Uterus (tissue), 4 donors: ENCODE measurements around the gene PASK. TPM values are rescaled to one million over a fixed set of nuclear protein-coding genes. Genes with fewer than 3 reads are reported as not detected.

ENCODE experiments used
- DNase-seq, 2 donors: peaks; one replicate each; pipeline ENCODE4 v3.0.0-alpha.2; 2019 to 2020
- H3K27ac ChIP-seq, 2 donors: fragments of 200-600 bp; sonication (generic); 1 replicate in 1 of 2; 2 replicates in 1 of 2; pipeline ENCODE4 v1.5.1; 2016 to 2018
- H3K27me3 ChIP-seq, 2 donors: fragments of 200-600 bp; sonication (generic); one replicate each; pipeline ENCODE4 v1.5.1; 2018 to 2019; ENCODE audit warnings: control low read depth in 1 of 2
- H3K36me3 ChIP-seq, 2 donors: fragments of 200-600 bp; sonication (generic); one replicate each; pipeline ENCODE4 v1.5.1; 2019; ENCODE audit warnings: control low read depth in 1 of 2
- H3K4me1 ChIP-seq, 2 donors: fragments of 200-600 bp; sonication (generic); one replicate each; pipeline ENCODE4 v1.5.1; 2018 to 2019; ENCODE audit warnings: control low read depth in 1 of 2
- H3K4me3 ChIP-seq, 2 donors: fragments of 200-600 bp; sonication (generic); 1 replicate in 1 of 2; 2 replicates in 1 of 2; pipeline ENCODE4 v1.5.1; 2018 to 2019; ENCODE audit warnings: mild to moderate bottlenecking in 1 of 2
- H3K9me3 ChIP-seq, 2 donors: fragments of 200-600 bp; sonication (generic); one replicate each; pipeline ENCODE4 v1.5.1; 2019; ENCODE audit warnings: control low read depth in 1 of 2
- POLR2A ChIP-seq, 2 donors: fragments of 450-650 bp; IDR thresholded peaks; one replicate each; pipeline ENCODE4 v1.6.1; 2016; ENCODE audit warnings: antibody characterized with exemption in 2 of 2, mild to moderate bottlenecking in 1 of 2, moderate library complexity in 1 of 2
- intact Hi-C: fragments of 100-400 bp; cut with DNase I; formaldehyde crosslinking; loops from one replicate; pipeline ENCODE4 v1.15.1; 2023; ENCODE audit warnings: low total_unique reads
- total RNA-seq, 4 donors: library from RNA; depleted of rRNA in 3 of 4; stranded (reverse); fragments of >200 nt in 3 of 4; gene quantifications; one replicate each; pipeline versions ENCODE4 v1.1.0 to v1.2.4, GENCODE V29; 2014 to 2023
- TF ChIP-seq, protein P1 (sequence below), 4 experiments: fragments of 200-600 bp in 2 of 4; fragments of 450-650 bp in 2 of 4; sonication (generic) in 2 of 4; IDR thresholded peaks; one replicate each; pipeline ENCODE4 v1.5.1; 2016 to 2019; ENCODE audit warnings: antibody characterized with exemption in 4 of 4, mild to moderate bottlenecking in 2 of 4, moderate library complexity in 1 of 4
- donor health status: DM: yes; HTN: yes; CAD: no.

Gene PASK
- total RNA-seq, 4 donors from 2014 or later: 7.4 to 16.0 (median 13.3) TPM

DNA sequence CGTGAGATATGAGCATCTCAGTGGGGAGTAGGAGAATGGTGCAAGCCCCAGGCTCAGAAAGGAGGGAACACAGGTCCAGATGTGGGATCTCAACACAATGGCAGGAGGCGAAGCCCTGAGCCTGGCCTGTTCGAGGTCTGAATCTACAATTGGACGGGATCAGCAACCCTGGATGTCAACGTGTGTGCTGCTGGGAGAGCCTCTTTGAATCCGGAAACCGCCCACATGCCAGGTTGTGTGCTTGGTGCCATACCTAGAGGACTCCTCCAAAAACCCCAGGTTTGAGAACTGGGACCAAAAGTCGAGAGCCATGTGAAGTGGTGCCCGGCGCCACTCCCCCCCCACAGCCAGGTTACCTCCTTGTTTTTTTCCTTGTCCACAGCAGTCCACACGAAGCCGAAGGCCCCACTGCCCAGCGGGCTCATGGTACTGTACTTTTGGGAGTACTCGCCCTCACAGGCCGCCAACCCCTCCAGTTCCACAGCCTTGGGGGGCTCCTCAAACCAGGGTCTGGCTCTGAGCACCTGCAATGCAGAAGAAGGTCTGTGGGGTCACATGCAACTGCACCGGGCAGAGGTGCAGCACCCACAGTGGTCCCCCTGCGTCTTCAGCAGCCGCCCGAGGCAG lies 26.8 kb downstream of the PASK start:
- no peak overlapping the region for H3K27ac ChIP-seq
- no peaks in the 10 kb centered on the region for H3K9me3 ChIP-seq
- no peak for DNase-seq
- H3K4me3 ChIP-seq: no peak overlapping the region
- no peaks in the 10 kb centered on the region for H3K27me3 ChIP-seq
- no peaks in the 10 kb centered on the region for H3K36me3 ChIP-seq
- H3K4me1 ChIP-seq: no peaks in the 10 kb centered on the region
- TF ChIP-seq POLR2A (IDR thresholded peaks at IDR 0.05): no peak
- TF ChIP-seq, protein P1, sequence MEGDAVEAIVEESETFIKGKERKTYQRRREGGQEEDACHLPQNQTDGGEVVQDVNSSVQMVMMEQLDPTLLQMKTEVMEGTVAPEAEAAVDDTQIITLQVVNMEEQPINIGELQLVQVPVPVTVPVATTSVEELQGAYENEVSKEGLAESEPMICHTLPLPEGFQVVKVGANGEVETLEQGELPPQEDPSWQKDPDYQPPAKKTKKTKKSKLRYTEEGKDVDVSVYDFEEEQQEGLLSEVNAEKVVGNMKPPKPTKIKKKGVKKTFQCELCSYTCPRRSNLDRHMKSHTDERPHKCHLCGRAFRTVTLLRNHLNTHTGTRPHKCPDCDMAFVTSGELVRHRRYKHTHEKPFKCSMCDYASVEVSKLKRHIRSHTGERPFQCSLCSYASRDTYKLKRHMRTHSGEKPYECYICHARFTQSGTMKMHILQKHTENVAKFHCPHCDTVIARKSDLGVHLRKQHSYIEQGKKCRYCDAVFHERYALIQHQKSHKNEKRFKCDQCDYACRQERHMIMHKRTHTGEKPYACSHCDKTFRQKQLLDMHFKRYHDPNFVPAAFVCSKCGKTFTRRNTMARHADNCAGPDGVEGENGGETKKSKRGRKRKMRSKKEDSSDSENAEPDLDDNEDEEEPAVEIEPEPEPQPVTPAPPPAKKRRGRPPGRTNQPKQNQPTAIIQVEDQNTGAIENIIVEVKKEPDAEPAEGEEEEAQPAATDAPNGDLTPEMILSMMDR (IDR thresholded peaks at IDR 0.05): no peak
- intact Hi-C loops: no loop called here

DNA sequence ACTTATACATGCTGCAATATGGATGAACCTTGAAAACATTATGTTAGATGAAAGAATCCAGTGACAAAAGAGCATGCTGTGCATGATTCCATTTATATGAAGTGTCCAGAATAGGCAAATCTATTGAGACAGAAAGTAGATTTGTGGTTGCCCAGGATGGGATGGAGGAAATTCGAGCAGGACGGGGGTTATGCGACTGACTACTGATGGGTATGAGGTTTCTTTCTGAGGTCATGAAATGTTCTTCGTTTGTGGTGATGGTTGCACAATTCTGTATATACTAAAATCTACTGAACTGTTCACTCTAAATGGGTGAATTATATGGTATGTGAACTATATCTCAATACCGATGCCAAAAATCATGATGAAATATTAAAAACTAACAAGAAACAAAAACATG lies 28.3 kb downstream of the PASK start:
- DNase-seq: no peak
- Histone ChIP-seq H3K4me1 (no peaks in the 10 kb centered on the region), H3K27ac (no peak overlapping the region), H3K9me3 (no peaks in the 10 kb centered on the region), H3K27me3 (no peaks in the 10 kb centered on the region), H3K36me3 (no peaks in the 10 kb centered on the region), H3K4me3 (no peak overlapping the region)
- no peak for TF ChIP-seq POLR2A (IDR thresholded peaks at IDR 0.05)
- TF ChIP-seq, protein P1 (IDR thresholded peaks at IDR 0.05): no peak
- intact Hi-C loops: no loop called here

DNA sequence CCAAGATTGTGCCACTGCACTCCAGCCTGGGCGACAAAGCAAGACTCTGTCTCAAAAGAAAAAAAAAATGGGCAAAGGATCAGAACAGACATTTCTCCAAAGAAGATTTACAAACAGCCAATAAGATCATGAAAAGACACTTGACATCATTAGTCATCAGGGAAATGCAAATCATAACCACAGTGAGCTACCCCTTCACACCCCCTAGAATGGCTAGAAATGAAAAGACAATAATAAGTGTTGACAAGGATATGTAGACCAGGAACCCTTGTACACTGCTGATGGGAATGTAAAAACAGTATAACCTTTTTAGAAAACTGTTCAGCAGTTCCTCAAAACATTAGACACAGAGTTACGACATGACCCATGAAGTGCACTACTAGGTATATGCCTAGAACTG lies 28.8 kb downstream of the PASK start:
- no peak overlapping the region for H3K4me3 ChIP-seq
- TF ChIP-seq POLR2A (IDR thresholded peaks at IDR 0.05): no peak
- TF ChIP-seq, protein P1 (IDR thresholded peaks at IDR 0.05): no peak
- no peaks in the 10 kb centered on the region for H3K36me3 ChIP-seq
- DNase-seq: no peak
- no peaks in the 10 kb centered on the region for H3K4me1 ChIP-seq
- no peak overlapping the region for H3K27ac ChIP-seq
- intact Hi-C loops: no loop called here
- H3K9me3 ChIP-seq: no peaks in the 10 kb centered on the region
- no peaks in the 10 kb centered on the region for H3K27me3 ChIP-seq

DNA sequence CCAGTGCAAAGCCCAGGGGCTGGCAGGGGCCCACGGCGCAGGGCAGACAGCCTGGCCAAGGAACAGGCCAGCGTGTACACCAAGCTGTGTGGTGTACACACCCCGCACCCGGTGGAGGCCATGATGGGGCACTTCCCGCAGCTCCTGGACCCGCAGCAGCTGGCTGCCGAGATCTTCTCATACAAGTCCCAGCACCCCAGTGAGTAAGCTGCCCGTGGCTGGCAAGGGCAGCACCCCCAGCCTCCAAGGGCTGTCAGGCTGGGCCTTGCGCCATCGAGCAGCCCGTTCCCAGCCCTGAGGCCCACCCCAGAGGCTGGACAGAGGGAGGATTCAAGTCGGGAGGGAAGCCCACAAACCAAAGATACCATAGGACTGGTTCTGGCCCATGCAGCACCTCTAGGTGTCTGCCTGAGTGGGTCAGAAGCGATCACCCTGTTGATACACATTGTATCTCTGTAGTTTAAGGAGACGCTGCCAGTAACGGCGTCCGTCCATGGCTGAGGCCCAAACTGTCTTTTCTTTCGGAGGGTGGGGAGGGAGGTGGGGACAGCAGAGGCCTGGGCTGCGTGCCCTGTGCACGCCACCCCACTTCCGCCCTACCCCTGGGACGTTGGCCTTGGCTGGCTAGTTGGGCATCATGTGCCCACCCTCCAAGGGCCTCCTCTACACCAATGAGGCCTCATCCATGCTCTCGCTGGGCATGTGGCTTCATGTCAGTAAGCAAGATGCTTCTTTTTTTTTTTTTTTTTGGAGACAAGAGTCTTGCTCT lies 30.4 kb downstream of the PASK start:
- Histone ChIP-seq H3K27ac (no peak overlapping the region), H3K36me3 (no peaks in the 10 kb centered on the region), H3K4me3 (no peak overlapping the region), H3K4me1 (no peaks in the 10 kb centered on the region), H3K27me3 (no peaks in the 10 kb centered on the region), H3K9me3 (no peaks in the 10 kb centered on the region)
- intact Hi-C loops: no loop called here
- no peak for DNase-seq
- TF ChIP-seq, protein P1 (IDR thresholded peaks at IDR 0.05): no peak
- no peak for TF ChIP-seq POLR2A (IDR thresholded peaks at IDR 0.05)
